ENCODE results near the gene KDM8.

GRCh38 chr16:27240948-27241531 lies 37.7 kb downstream of the KDM8 start:
- TF ChIP-seq CTCF (IDR thresholded peaks at IDR 0.05; ENCODE audit: insufficient read depth, low read length, poor library complexity, severe bottlenecking), result no peak
- no peak for TF ChIP-seq EZH2phosphoT487 (conservative IDR thresholded peaks at IDR 0.05; ENCODE audit: low read length)
